Diencephalon (tissue), 1 donor: ENCODE data around the gene HSFY2. TPM values are rescaled to one million over a fixed set of nuclear protein-coding genes. Genes with fewer than 3 reads are reported as not detected.

ENCODE experiments used
- small RNA-seq: library from RNA; depleted of rRNA; stranded (forward); fragments of <200 nt; gene quantifications from one replicate; pipeline ENCODE3, GENCODE V24; 2014
- total RNA-seq: library from RNA; depleted of rRNA; stranded (reverse); fragments of >200 nt; gene quantifications from one replicate; pipeline ENCODE4 v1.2.3, GENCODE V29; 2014

HSFY2 gene, protein sequence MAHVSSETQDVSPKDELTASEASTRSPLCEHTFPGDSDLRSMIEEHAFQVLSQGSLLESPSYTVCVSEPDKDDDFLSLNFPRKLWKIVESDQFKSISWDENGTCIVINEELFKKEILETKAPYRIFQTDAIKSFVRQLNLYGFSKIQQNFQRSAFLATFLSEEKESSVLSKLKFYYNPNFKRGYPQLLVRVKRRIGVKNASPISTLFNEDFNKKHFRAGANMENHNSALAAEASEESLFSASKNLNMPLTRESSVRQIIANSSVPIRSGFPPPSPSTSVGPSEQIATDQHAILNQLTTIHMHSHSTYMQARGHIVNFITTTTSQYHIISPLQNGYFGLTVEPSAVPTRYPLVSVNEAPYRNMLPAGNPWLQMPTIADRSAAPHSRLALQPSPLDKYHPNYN
- total RNA-seq = 3.9 TPM

GRCh38 chrY:18773635-18774034 is at the start of gene HSFY2:
TSS of gene HSFY2 (minus strand) at chrY:18773735. CDS start at chrY:18773618, 117 bp downstream.

Small RNA genes lying within 50 kb of the gene (small RNA-seq; reads per million reads assigned to genes)
- not detected for gene GPM6BP2

Other genes with a start within 250 kb of the HSFY2 start
- gene HSFY1, start 227.0 kb downstream of the HSFY2 start, total RNA-seq = not detected